Activated CD8-positive, alpha-beta T cell treated with anti-CD3 and anti-CD28 coated beads for 36 hours (primary cell): ENCODE measurements around the gene EEPD1. TPM values are rescaled to one million over a fixed set of nuclear protein-coding genes. Genes with fewer than 3 reads are reported as not detected.

Experiments used
- ATAC-seq: fragments of 200-7000 bp; cut with Tn5 transposase; one replicate; pipeline ENCODE4 v1.10.0; 2021; ENCODE audit warnings: mild to moderate bottlenecking, moderate library complexity
- CTCF ChIA-PET: fragments of 350-600 bp; sonication (Branson Sonifier 250); formaldehyde crosslinking; loops from one replicate; lab custom pipeline; 2021; ENCODE audit warnings: antibody characterized with exemption; lab: Charles Lee
- POLR2A ChIA-PET: fragments of 350-600 bp; sonication (Branson Sonifier 250); formaldehyde crosslinking; loops from one replicate; lab custom pipeline; 2021; ENCODE audit warnings: antibody characterized with exemption; lab: Charles Lee
- DNase-seq: peaks from one replicate; pipeline ENCODE4 v3.0.0-alpha.2; 2020
- H3K27ac Mint-ChIP-seq: one replicate; pipeline ENCODE4 v1.8.0; 2021; ENCODE audit warnings: mild to moderate bottlenecking, mixed read lengths
- H3K27me3 Mint-ChIP-seq: one replicate; pipeline ENCODE4 v1.8.0; 2021; ENCODE audit warnings: mixed read lengths
- H3K36me3 Mint-ChIP-seq: one replicate; pipeline ENCODE4 v1.8.0; 2021; ENCODE audit warnings: low read depth, mixed read lengths
- H3K4me1 Mint-ChIP-seq: one replicate; pipeline ENCODE4 v1.8.0; 2021; ENCODE audit warnings: low read depth, mixed read lengths
- H3K4me3 Mint-ChIP-seq: one replicate; pipeline ENCODE4 v1.8.0; 2021; ENCODE audit warnings: mild to moderate bottlenecking, moderate library complexity, mixed read lengths
- H3K9me3 Mint-ChIP-seq: one replicate; pipeline ENCODE4 v1.8.0; 2021; ENCODE audit warnings: mixed read lengths
- intact Hi-C: fragments of 100-400 bp; cut with micrococcal nuclease; formaldehyde crosslinking; loops from one replicate; pipeline ENCODE4 v1.10.0; 2022
- total RNA-seq, 2 experiments: library from RNA; stranded (reverse); gene quantifications; one replicate each; pipeline ENCODE4 v1.2.3, GENCODE V29; 2021
- TF ChIP-seq, protein P1 (sequence below): fragments of 200-600 bp; IDR thresholded peaks from one replicate; pipeline ENCODE4 v1.8.0; 2022; ENCODE audit warnings: antibody characterized with exemption, mild to moderate bottlenecking

The EEPD1 gene
- total RNA-seq, 2 experiments from 2014 or later, result 0.76 to 0.90 TPM

- Mint-ChIP-seq H3K27me3 (no peaks in the 10 kb centered on the region), H3K36me3 (no peaks in the 10 kb centered on the region), H3K4me1 (no peaks in the 10 kb centered on the region), H3K9me3 (no peaks in the 10 kb centered on the region), H3K27ac (no peak overlapping the region), H3K4me3 (no peak overlapping the region)
- intact Hi-C loops, result no loop called here
- ChIA-PET POLR2A (no interaction called here), CTCF (no interaction called here)
- TF ChIP-seq, protein P1, sequence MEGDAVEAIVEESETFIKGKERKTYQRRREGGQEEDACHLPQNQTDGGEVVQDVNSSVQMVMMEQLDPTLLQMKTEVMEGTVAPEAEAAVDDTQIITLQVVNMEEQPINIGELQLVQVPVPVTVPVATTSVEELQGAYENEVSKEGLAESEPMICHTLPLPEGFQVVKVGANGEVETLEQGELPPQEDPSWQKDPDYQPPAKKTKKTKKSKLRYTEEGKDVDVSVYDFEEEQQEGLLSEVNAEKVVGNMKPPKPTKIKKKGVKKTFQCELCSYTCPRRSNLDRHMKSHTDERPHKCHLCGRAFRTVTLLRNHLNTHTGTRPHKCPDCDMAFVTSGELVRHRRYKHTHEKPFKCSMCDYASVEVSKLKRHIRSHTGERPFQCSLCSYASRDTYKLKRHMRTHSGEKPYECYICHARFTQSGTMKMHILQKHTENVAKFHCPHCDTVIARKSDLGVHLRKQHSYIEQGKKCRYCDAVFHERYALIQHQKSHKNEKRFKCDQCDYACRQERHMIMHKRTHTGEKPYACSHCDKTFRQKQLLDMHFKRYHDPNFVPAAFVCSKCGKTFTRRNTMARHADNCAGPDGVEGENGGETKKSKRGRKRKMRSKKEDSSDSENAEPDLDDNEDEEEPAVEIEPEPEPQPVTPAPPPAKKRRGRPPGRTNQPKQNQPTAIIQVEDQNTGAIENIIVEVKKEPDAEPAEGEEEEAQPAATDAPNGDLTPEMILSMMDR, result no peak
- peak; percentile 20 for DNase-seq
- ATAC-seq, result peak; percentile 62
Measured at GRCh38 chr7:36312064-36312914, 159.2 kb downstream of the EEPD1 start.

DNA sequence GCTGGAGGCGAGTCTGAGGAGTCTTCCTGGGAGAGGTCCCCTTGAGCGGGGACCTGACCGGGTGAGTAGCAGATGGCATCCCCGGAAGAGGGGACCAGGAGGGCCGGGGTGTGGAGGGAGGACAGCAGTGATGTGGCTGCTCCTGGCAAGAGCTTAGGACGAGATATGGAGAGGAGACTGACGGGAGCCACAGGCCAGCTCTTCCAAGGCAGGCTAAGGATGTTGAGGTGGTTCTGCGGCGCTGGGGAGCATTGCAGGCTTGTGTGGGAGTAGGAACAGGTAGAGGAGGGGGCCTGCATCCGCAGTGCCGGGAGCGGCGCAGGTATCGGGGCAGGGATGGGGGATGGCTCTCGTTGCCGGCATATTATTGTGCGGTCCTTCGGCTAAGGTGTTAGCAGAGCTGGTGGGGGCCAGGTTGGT, 159.9 kb downstream of the EEPD1 start:
- ChIA-PET POLR2A (no interaction called here), CTCF (no interaction called here)
- intact Hi-C loops, result no loop called here
- H3K27me3 Mint-ChIP-seq, result no peaks in the 10 kb centered on the region
- H3K36me3 Mint-ChIP-seq, result no peaks in the 10 kb centered on the region
- H3K9me3 Mint-ChIP-seq, result no peaks in the 10 kb centered on the region
- ATAC-seq (no peak), DNase-seq (no peak)
- H3K4me1 Mint-ChIP-seq, result no peaks in the 10 kb centered on the region
- H3K27ac Mint-ChIP-seq, result no peak overlapping the region
- TF ChIP-seq, protein P1, result no peak
- no peak overlapping the region for H3K4me3 Mint-ChIP-seq

DNA sequence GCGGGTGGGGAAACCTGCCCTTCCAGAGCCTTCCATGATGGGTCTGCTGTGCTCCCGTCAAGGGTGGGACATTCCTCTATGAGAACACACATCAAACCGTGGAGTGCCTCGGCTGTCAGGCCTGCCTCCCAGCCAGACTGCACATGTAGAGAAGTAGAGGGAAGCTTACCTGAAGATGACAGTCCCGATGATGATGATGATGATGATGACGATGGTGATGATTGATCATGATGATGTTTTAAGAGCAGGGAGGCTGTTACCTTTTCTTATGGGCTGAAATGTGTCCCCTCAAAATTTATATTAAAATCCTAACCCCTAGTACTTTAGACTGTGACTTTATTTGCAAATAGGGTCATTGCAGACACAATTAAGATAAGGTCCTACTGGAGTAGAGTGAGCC, 160.6 kb downstream of the EEPD1 start:
- ATAC-seq, result no peak

GRCh38 chr7:36314491-36314890, 161.4 kb downstream of the EEPD1 start:
- CTCF ChIA-PET, result no interaction called here
- DNase-seq (no peak), ATAC-seq (no peak)
- Mint-ChIP-seq H3K4me3 (no peak overlapping the region), H3K36me3 (no peaks in the 10 kb centered on the region), H3K27me3 (no peaks in the 10 kb centered on the region), H3K27ac (no peak overlapping the region), H3K4me1 (no peaks in the 10 kb centered on the region), H3K9me3 (no peaks in the 10 kb centered on the region)
- POLR2A ChIA-PET, result no interaction called here
- intact Hi-C loops, result no loop called here
- TF ChIP-seq, protein P1, result no peak

More for the DNA sequence above, 160.6 kb downstream of the EEPD1 start:
- DNase-seq, result no peak
- Mint-ChIP-seq H3K4me1 (no peaks in the 10 kb centered on the region), H3K27me3 (no peaks in the 10 kb centered on the region), H3K4me3 (no peak overlapping the region), H3K27ac (no peak overlapping the region), H3K36me3 (no peaks in the 10 kb centered on the region), H3K9me3 (no peaks in the 10 kb centered on the region)
- intact Hi-C loops, result no loop called here
- TF ChIP-seq, protein P1, result no peak
- ChIA-PET POLR2A (no interaction called here), CTCF (no interaction called here)

DNA sequence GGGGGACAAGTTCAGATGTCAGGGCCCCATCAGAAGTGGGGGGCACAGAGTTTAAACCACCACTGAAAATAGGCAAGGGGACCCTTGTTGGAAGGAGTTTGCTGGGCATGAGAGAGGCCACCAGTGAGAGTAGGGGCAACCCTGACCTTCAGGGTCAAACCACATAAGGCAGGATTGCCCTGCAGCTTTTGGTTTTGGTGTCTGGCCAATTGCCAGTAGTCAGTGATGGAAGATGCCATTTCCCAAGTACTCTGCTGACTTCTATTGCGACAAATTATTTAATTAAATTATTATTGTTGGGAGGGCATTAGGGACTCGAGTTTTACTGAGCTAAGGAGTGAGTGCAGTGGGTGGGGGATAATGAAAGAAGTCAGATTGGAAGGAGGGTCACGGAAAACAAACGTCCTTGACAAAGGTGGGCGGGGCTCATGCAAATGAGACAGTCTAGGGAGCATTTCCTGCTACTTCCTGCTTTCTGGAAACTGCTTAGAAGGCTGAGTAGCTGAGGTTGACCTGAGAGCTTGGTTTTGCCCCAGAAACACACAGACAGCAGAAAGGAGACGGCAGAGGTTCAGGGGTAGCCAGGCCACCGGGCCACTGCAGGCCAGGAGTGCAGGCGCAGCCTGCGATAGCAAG, 162.4 kb downstream of the EEPD1 start:
- no peak for ATAC-seq
- intact Hi-C loops, result no loop called here
- TF ChIP-seq, protein P1, result no peak
- Mint-ChIP-seq H3K9me3 (no peaks in the 10 kb centered on the region), H3K27me3 (no peaks in the 10 kb centered on the region), H3K4me3 (no peak overlapping the region), H3K27ac (no peak overlapping the region), H3K36me3 (no peaks in the 10 kb centered on the region), H3K4me1 (no peaks in the 10 kb centered on the region)
- ChIA-PET CTCF (interaction anchor here (1.2 kb wide), 1 partner anchor 24 kb away, joined by 3 read pairs; no protein-coding TSS in a partner anchor), POLR2A (no interaction called here)
- DNase-seq, result no peak
